Endothelial cell of umbilical vein (primary cell): Measurements from ENCODE around the gene ANKRD63. TPM values are rescaled to one million over a fixed set of nuclear protein-coding genes. Genes with fewer than 3 reads are reported as not detected.

Experiments used
- BruUV-seq: library from RNA; stranded (reverse); fragments of 400-500 nt; replicated peaks from 2 replicates; lab custom pipeline; 2021; lab: Mats Ljungman, UMichigan
- CTCF ChIA-PET: fragments of 300-600, 350-600 bp; sonication (Branson Sonifier 250); formaldehyde crosslinking; loops from one replicate; lab custom pipeline; 2021; ENCODE audit warnings: antibody characterized with exemption, inconsistent platforms; lab: Charles Lee
- POLR2A ChIA-PET: fragments of 300-600, 350-600 bp; sonication (Branson Sonifier 250); formaldehyde crosslinking; loops from one replicate; lab custom pipeline; 2021; ENCODE audit warnings: antibody characterized with exemption, inconsistent platforms; lab: Charles Lee
- DNase-seq: peaks from one replicate; pipeline ENCODE4 v3.0.0-alpha.2; 2011; ENCODE audit warnings: low read depth, low spot score
- FAIRE-seq: peaks from 2 replicates; lab custom pipeline; 2011; peaks lifted over from hg19 to GRCh38; lab: Jason Lieb, UNC
- H2AFZ ChIP-seq: 2 replicates; pipeline ENCODE4 v1.6.0; 2012; ENCODE audit warnings: low read depth, low read length, control low read depth, inconsistent platforms
- H3K27ac ChIP-seq: 2 replicates; pipeline ENCODE4 v1.5.1; 2011; ENCODE audit warnings: low read depth, mild to moderate bottlenecking, control low read depth, low read length, moderate library complexity; ENCODE audit not compliant: insufficient read depth
- H3K27me3 ChIP-seq, 2 experiments: 2 replicates each; pipeline versions ENCODE4 v1.6.0 to v1.6.1; 2011; ENCODE audit warnings: low read length in 2 of 2, mixed read lengths in 1 of 2; ENCODE audit not compliant: control insufficient read depth in 2 of 2, insufficient read depth in 2 of 2
- H3K36me3 ChIP-seq, 2 experiments: 2 replicates in 1 of 2; 3 replicates in 1 of 2; pipeline ENCODE4 v1.5.1; 2011; ENCODE audit warnings: low read length in 2 of 2, mild to moderate bottlenecking in 1 of 2, moderate library complexity in 1 of 2; ENCODE audit not compliant: control insufficient read depth in 2 of 2, insufficient read depth in 2 of 2; ENCODE audit errors: extremely low read depth in 1 of 2
- H3K4me1 ChIP-seq: 3 replicates; pipeline ENCODE4 v1.5.1; 2011; ENCODE audit warnings: mild to moderate bottlenecking, low read length; ENCODE audit not compliant: control insufficient read depth, insufficient read depth; ENCODE audit errors: extremely low read depth
- H3K4me2 ChIP-seq: 2 replicates; pipeline ENCODE4 v1.6.1; 2011; ENCODE audit warnings: low read length, control low read depth, mixed read lengths; ENCODE audit not compliant: insufficient read depth
- H3K4me3 ChIP-seq, 3 experiments: fragments of 200-600 bp in 1 of 3; sonication (generic), shearing (Covaris generic) in 1 of 3; replicated peaks in 1 of 3; 2 replicates each; pipeline ENCODE4 v1.5.1; 2011 to 2016; ENCODE audit warnings: control low read depth in 3 of 3, low read length in 3 of 3, mild to moderate bottlenecking in 2 of 3, inconsistent platforms in 1 of 3, low read depth in 1 of 3, moderate library complexity in 1 of 3; ENCODE audit not compliant: insufficient read depth in 1 of 3
- H3K79me2 ChIP-seq: 2 replicates; pipeline ENCODE4 v1.6.0; 2012; ENCODE audit warnings: low read length, inconsistent platforms; ENCODE audit not compliant: control insufficient read depth, insufficient read depth
- H3K9ac ChIP-seq: replicated peaks from 2 replicates; pipeline ENCODE3; 2011; ENCODE audit warnings: low read length, control low read depth; ENCODE audit not compliant: insufficient read depth; ENCODE audit errors: extremely low read depth
- H3K9me1 ChIP-seq: replicated peaks from 3 replicates; pipeline ENCODE4 v1.6.0; 2011; ENCODE audit warnings: mild to moderate bottlenecking, low read length; ENCODE audit not compliant: control insufficient read depth, insufficient read depth; ENCODE audit errors: extremely low read depth
- H3K9me3 ChIP-seq: replicated peaks from 2 replicates; pipeline ENCODE4 v1.5.1; 2012; ENCODE audit warnings: low read length, inconsistent platforms; ENCODE audit not compliant: control insufficient read depth, insufficient read depth
- H4K20me1 ChIP-seq: replicated peaks from 2 replicates; pipeline ENCODE3; 2011; ENCODE audit warnings: mild to moderate bottlenecking, low read length; ENCODE audit not compliant: control insufficient read depth, insufficient read depth; ENCODE audit errors: extremely low read depth
- CTCF ChIP-seq, 2 donors: IDR thresholded peaks; 1 replicate in 1 of 2; 2 replicates in 1 of 2; pipeline ENCODE4 v1.5.1; 2011; ENCODE audit warnings: low read length in 2 of 2, mild to moderate bottlenecking in 2 of 2, moderate library complexity in 2 of 2, control low read depth in 1 of 2, inconsistent platforms in 1 of 2, low read depth in 1 of 2; ENCODE audit not compliant: insufficient read depth in 1 of 2; ENCODE audit errors: extremely low read depth in 1 of 2
- EZH2 ChIP-seq: IDR thresholded peaks from 2 replicates; pipeline ENCODE4 v1.6.1; 2012; ENCODE audit warnings: borderline replicate concordance, low read depth, mild to moderate bottlenecking, moderate library complexity, low read length, inconsistent platforms; ENCODE audit not compliant: severe bottlenecking
- FOS ChIP-seq: IDR thresholded peaks from 2 replicates; pipeline ENCODE4 v1.6.1; 2011; ENCODE audit warnings: mild to moderate bottlenecking, low read length, moderate library complexity, borderline replicate concordance; ENCODE audit not compliant: insufficient read depth
- GATA2 ChIP-seq: IDR thresholded peaks from 2 replicates; pipeline ENCODE4 v1.7.0; 2011; ENCODE audit warnings: low read depth, mild to moderate bottlenecking, moderate library complexity, mixed read lengths, low read length; ENCODE audit not compliant: insufficient read length, insufficient read depth
- JUN ChIP-seq: IDR thresholded peaks from 2 replicates; pipeline ENCODE4 v1.6.1; 2011; ENCODE audit warnings: borderline replicate concordance, low read depth; ENCODE audit not compliant: insufficient read length, insufficient read depth
- MAX ChIP-seq: IDR thresholded peaks from 2 replicates; pipeline ENCODE4 v1.6.1; 2011; ENCODE audit not compliant: insufficient read depth, insufficient read length
- MYC ChIP-seq: IDR thresholded peaks from one replicate; pipeline ENCODE4 v1.6.1; 2011; ENCODE audit warnings: mild to moderate bottlenecking, low read depth, low read length
- POLR2A ChIP-seq: IDR thresholded peaks from 2 replicates; pipeline ENCODE4 v1.6.1; 2012; ENCODE audit warnings: low read depth, mild to moderate bottlenecking, control low read depth, low read length
- POLR2AphosphoS5 ChIP-seq: IDR thresholded peaks from 2 replicates; pipeline ENCODE4 v1.6.1; 2012; ENCODE audit warnings: low read depth, mild to moderate bottlenecking, control low read depth, low read length, moderate library complexity; ENCODE audit not compliant: insufficient read depth
- dilution Hi-C: fragments of 300-500 bp; cut with MboI; formaldehyde crosslinking; loops from one replicate; pipeline ENCODE4 v1.15.0; 2019; ENCODE audit warnings: low sequenced_read_pairs; ENCODE audit not compliant: extremely low pct_ligation_motif_present
- intact Hi-C: fragments of 100-400 bp; cut with micrococcal nuclease; formaldehyde crosslinking; loops from one replicate; pipeline ENCODE4 v1.10.0; 2022
- polyA plus RNA-seq, 4 experiments: library from polyadenylated mRNA; depleted of rRNA in 3 of 4; stranded (reverse) in 3 of 4; unstranded in 1 of 4; fragments of >200 nt; gene quantifications; 2 replicates each; pipeline versions ENCODE4 v1.2.1 to v1.2.3, GENCODE V29; 2011 to 2012; ENCODE audit warnings: missing spikeins in 1 of 4
- total RNA-seq: library from RNA; stranded (reverse); gene quantifications from 2 replicates; pipeline ENCODE4 v1.2.3, GENCODE V29; 2021

The ANKRD63 gene
- total and polyA plus RNA-seq, 2 donors (not counting 3 experiments of a cell fraction or from before 2014, with no cell fraction given), result not detected

GRCh38 chr15:40283615-40284300, 894 bp upstream of the ANKRD63 start:
- Histone ChIP-seq H3K27me3 (peaks cover 38 to 55% of the 10 kb centered on the region in 2 experiments), H3K9me1 (no peaks in the 10 kb centered on the region), H2AFZ (no peak overlapping the region), H3K9ac (no peak overlapping the region), H3K27ac (no peak overlapping the region), H3K9me3 (no peaks in the 10 kb centered on the region), H3K36me3 (no peaks in the 10 kb centered on the region), H3K4me1 (peaks cover 12% of the 10 kb centered on the region), H4K20me1 (no peaks in the 10 kb centered on the region), H3K4me3 (no peak overlapping the region), H3K79me2 (no peaks in the 10 kb centered on the region), H3K4me2 (no peak overlapping the region)
- CTCF ChIA-PET, result interaction anchor here (0.9 to 5.3 kb wide), 8 partner anchors 7 to 55 kb away, joined by 3 to 83 read pairs (median 4); partner anchors contain the start of gene PLCB2
- no peak for FAIRE-seq
- no TSS peak for BruUV-seq
- TF ChIP-seq JUN (no peak), POLR2AphosphoS5 (no peak), POLR2A (no peak), MYC (no peak), FOS (no peak), CTCF (IDR thresholded peaks at IDR 0.05; ENCODE audit: extremely low read depth in 1 of 2, insufficient read depth in 1 of 2, low read depth in 1 of 2, low read length in 2 of 2) (no peak), EZH2 (no peak), GATA2 (no peak), MAX (no peak)
- intact Hi-C loops, result no loop called here
- dilution Hi-C loops, result no loop called here
- no peak for DNase-seq
- POLR2A ChIA-PET, result no interaction called here
